Adrenal gland (tissue), 5 donors: ENCODE measurements around the gene MMP24.

ENCODE experiments used
- CTCF ChIP-seq, 6 experiments: fragments of 450-650 bp in 4 of 6; fragments of 200-600 bp in 2 of 6; sonication (generic) in 1 of 6; IDR thresholded peaks; 1 replicate in 5 of 6; 2 replicates in 1 of 6; pipeline versions ENCODE4 v1.5.1 to v1.8.0; 2016 to 2021; ENCODE audit warnings: antibody characterized with exemption in 6 of 6, mild to moderate bottlenecking in 2 of 6, moderate library complexity in 1 of 6
- POLR2A ChIP-seq, 2 donors: fragments of 450-650 bp; IDR thresholded peaks; one replicate each; pipeline ENCODE4 v1.6.1; 2017; ENCODE audit warnings: antibody characterized with exemption in 2 of 2, mild to moderate bottlenecking in 2 of 2, moderate library complexity in 1 of 2
- donor health status: DM: no; HTN: no; CAD: no.

- TF ChIP-seq CTCF (IDR thresholded peaks at IDR 0.05) (no peak), POLR2A (IDR thresholded peaks at IDR 0.05) (no peak)
Measured at GRCh38 chr20:35296101-35296554, 69.6 kb downstream of the MMP24 start.
